Renal cortical epithelial cell (primary cell): ENCODE results near the gene CHPF. TPM values are rescaled to one million over a fixed set of nuclear protein-coding genes. Genes with fewer than 3 reads are reported as not detected.

Experiments used
- DNase-seq: peaks from one replicate; pipeline ENCODE4 v3.0.0-alpha.2; 2011; ENCODE audit warnings: low read depth
- total RNA-seq: library from RNA; depleted of rRNA; stranded (reverse); fragments of >200 nt; gene quantifications from 2 replicates; pipeline ENCODE4 v1.2.3, GENCODE V29; 2014

The CHPF gene
- total RNA-seq, 1 donor from 2014 or later: 136 TPM

DNA sequence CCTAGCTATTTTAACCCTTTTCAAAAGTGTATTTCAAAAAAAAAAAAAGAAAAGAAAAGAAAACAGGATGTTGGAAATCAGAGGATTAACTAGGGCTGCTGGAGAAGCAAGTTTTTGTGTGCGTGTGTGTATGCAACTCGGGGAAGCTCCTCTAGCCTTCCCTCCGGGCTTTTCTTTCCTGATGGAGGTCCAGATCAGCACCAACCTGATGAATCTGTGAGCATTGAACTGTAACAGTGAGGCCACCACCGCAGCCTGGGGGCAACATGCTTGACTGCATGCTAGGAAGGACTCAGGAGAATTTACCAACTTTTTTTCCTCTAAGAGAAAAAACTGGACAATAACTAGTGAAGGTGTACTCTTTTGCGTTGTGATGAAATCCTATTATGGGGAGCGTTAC, 25.4 kb upstream of the CHPF start:
- DNase-seq: peak; percentile 92

- DNase-seq: no peak
These were observed 24.3 kb upstream of the CHPF start for GRCh38 chr2:219567791-219568361.

- DNase-seq: no peak
These were observed 23.5 kb upstream of the CHPF start for GRCh38 chr2:219567131-219567530.

DNA sequence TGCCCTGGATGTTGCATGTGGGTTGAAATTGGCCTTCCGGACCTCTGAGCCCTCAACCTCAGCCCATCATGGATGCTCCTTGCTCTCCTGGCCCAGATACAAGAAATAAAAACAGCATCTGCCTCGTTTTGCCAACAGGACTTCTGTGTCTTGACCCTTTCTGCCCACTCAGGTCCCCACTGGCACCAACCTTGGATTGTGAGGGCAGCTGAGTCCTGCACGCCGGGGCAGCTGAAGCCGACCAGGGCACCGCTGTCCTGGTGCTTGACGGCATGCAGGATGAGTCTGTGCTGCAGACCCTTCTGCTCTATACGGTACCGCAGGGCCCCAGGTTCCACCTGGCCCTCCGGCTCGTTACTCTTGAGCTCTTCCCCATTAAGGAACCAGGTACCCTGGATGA, 23.0 kb upstream of the CHPF start:
- DNase-seq: no peak

GRCh38 chr2:219565130-219566080, 21.8 kb upstream of the CHPF start:
- no peak for DNase-seq

- DNase-seq: no peak
These were observed 19.8 kb upstream of the CHPF start for GRCh38 chr2:219563271-219563928.

- no peak for DNase-seq
These were observed 18.7 kb upstream of the CHPF start for GRCh38 chr2:219562049-219563020.

DNA sequence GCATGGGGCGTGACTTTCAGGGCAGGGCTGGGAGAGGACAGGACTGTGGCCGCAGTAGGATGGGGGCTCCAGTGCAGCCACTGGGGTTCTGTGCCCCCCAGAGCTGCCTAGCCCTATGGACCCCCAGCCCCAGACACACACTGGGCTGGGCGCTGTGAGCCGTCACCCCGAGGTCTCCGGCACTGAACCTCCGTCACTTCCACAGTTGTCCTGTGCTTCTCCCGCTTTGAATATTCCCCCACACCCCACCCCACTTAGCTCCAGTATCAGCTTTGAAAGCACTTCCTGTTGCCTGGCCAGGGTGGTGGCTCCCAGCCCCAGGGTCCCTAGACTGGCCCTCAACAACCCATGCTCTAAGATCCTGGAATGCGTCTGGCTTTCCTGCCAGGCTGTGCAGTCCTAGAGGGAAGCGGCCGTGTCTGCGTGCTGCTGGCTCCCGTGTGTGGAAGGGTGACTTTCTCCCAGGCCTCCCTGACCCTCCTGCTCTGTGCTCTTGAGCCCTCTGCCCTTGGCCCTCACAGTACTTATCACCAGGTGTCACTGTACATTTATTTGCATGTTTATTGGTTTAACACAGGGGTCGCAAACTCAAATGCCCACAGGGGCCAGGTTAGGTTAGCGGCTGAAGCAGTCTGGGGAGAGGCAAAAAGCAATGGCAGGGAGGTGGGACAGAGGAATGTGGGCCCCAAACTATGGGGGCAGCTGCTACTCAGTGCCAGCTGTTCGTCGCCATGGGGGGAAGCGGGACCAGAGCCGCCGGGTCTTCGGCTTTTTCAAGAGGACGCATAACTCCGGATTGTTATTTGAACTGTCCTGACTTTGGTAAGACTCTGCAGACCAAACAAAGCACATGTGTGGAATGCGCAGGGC, 17.8 kb upstream of the CHPF start:
- no peak for DNase-seq

DNA sequence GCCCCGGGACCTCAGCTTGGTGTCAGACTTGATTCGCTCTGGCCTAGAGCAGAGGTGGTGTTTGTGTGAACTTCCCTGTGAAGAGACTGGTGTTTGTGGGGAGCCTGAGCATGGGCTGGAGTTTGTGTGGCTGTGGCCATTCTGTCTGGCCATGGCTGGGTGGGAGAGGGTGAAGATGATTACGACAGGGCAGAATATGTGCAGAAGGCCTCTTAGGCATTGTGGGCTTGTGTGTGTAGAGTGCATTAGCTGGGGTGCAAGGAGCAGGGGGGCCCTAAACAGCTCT, 17.2 kb upstream of the CHPF start:
- no peak for DNase-seq

- DNase-seq: peak; percentile 40
These were observed 16.7 kb upstream of the CHPF start for GRCh38 chr2:219560037-219560892.

DNA sequence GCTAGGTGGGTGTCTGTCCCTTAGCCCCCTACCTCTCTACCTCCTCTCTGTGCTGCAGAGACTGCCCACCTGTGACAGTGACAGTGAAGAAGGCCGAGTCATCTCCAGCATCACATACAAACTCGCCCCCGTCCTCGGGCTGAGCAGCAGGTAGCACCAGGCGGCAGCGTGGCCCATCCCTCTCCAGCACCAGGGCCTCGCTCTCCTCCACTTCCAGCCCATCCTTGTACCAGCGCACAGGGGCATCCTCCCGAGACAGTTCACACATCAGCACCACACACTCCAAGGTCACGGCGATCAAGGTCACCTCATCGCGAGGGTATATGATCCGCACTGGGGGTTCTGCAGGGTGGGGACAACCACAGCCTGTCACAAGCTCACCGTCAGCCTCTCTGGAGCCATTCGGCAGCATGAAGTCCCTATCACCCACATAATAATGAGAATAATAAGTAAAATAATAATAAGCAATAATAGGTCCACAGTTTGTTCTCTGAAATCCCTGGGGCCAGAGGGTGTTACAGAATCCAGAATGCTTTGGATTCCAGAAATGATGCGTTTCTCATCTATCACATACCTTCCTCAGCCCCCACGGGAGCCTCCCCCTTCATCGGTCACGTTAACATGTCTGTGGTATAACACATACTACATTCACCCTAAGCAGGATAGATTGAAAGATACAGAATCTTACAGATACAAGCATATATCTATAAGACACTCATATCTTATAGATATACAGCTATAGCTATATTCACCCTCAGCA, 15.7 kb upstream of the CHPF start:
- DNase-seq: no peak

DNA sequence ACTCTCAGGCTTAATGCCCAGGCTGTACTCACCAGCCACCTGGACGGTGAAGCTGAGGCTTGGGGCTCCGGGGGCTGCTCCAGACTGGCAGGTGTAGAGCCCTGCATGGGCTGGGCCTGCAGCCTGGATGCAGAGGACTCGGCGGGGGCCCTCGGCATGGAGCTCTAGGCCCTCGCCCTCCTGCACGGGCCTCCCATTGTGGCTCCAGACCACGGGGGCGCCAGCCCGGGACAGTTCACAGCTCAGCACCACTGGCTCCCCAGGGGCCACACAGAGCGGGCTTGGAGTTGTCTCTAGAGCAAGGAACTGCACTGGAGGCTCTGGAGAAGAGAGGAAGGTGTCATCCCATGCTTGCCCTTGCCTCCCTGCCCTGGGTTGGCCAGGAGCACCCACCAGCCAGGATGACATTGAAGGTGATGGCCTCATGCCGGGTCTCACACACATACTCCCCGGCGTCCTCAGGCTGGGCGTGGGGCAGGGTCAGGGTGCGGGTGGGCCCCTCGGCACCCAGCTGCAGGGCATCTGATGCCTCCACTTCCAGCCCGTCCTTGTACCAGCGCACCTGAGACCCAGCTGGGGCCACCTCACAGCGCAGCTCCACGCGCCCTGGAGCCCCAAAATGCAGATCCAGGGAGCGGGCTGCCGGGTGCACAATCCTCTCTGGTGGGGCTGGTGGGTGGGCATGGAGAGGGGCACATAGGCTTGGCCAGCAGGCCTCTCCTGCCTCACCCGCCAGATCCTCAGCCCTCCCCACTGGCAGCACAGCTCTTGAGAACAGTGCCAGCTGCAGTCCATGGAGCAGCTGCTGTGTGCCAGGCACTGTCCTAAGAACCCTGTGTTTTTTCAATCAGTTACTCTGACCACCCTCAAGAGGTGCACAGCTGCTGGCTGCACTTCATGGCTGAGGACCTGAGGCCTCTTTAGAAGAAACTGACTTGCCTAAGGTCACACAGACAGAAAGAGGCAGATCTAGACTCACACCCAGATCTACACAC, 14.5 kb upstream of the CHPF start:
- DNase-seq: no peak

GRCh38 chr2:219557320-219557719, 13.7 kb upstream of the CHPF start:
- DNase-seq: no peak

DNA sequence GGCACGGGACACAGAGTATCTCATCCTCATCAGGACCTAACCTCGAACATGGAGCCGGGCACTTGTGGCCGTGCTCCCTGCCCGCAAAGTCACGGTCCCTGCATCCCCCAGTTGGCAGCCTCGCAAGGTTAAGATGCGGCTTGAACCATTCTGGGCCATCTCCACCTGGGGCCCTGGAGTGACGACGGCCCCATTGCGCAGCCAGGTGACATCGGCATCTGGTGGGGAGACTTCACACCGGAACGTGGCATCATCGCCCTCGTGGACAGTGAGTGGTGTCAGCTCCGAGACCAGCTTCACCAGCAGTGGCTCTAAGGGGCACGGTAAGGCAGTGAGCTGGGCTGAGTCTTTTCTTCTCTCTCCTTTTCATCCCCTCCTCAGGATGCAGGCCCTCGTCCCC, 12.8 kb upstream of the CHPF start:
- DNase-seq: no peak

DNA sequence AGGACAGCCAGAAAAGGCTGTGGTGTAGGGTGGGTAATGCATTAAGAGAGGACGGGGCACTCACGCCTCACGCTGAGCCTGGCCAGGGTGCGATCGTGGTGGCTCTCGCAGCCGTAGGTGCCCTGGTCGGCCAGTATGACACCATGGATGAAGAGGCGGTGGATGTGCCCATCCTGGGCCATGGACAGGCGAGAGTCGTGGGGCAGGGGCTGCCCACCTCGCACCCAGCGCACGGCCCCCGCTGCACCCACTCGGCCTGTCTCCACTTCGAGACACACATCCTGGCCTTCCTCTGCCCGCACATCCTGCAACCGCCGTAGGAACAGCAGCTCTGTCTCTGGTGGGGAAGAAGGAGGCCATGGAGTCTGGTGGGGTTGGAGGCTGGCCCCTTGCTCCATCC, 12.3 kb upstream of the CHPF start:
- DNase-seq: no peak

- no peak for DNase-seq
These were observed 10.7 kb upstream of the CHPF start for GRCh38 chr2:219554350-219554749.

- DNase-seq: no peak
These were observed 9.9 kb upstream of the CHPF start for GRCh38 chr2:219553463-219553963.

- no peak for DNase-seq
These were observed 9.5 kb upstream of the CHPF start for GRCh38 chr2:219553168-219553417.
